ENCODE measurements around the gene CSF3R.

GRCh38 chr1:36523850-36524249 is 41.1 kb upstream of the CSF3R start:
- TF ChIP-seq POLR2AphosphoS5 (IDR thresholded peaks at IDR 0.05) (no peak), POLR2A (IDR thresholded peaks at IDR 0.05; ENCODE audit: low read depth) (no peak), EP300 (IDR thresholded peaks at IDR 0.05) (no peak)
- TF ChIP-seq, protein P1, sequence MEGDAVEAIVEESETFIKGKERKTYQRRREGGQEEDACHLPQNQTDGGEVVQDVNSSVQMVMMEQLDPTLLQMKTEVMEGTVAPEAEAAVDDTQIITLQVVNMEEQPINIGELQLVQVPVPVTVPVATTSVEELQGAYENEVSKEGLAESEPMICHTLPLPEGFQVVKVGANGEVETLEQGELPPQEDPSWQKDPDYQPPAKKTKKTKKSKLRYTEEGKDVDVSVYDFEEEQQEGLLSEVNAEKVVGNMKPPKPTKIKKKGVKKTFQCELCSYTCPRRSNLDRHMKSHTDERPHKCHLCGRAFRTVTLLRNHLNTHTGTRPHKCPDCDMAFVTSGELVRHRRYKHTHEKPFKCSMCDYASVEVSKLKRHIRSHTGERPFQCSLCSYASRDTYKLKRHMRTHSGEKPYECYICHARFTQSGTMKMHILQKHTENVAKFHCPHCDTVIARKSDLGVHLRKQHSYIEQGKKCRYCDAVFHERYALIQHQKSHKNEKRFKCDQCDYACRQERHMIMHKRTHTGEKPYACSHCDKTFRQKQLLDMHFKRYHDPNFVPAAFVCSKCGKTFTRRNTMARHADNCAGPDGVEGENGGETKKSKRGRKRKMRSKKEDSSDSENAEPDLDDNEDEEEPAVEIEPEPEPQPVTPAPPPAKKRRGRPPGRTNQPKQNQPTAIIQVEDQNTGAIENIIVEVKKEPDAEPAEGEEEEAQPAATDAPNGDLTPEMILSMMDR (IDR thresholded peaks at IDR 0.05), result no peak
